ENCODE results near the gene B3GAT2.
"Not testable (repeated sequence)": the region's sequence is repeated elsewhere in the genome, so short reads cannot be mapped to it uniquely, and the experiment has no call there.

The B3GAT2 gene

GRCh38 chr6:70954750-70955149 is 2.1 kb downstream of the B3GAT2 start:
- TF ChIP-seq CTCF (IDR thresholded peaks at IDR 0.05; ENCODE audit: low read depth, low read length) = no peak
- DNase-seq (ENCODE audit: extremely low read depth, low read depth) = no peak

GRCh38 chr6:70954176-70954575 is 2.7 kb downstream of the B3GAT2 start:
- TF ChIP-seq CTCF (IDR thresholded peaks at IDR 0.05; ENCODE audit: low read depth, low read length) = no peak
- no peak for DNase-seq (ENCODE audit: extremely low read depth, low read depth)

- no peak for DNase-seq (ENCODE audit: extremely low read depth, low read depth)
- no peak for TF ChIP-seq CTCF (IDR thresholded peaks at IDR 0.05; ENCODE audit: low read depth, low read length)
Observed at GRCh38 chr6:70952608-70953165, 4.2 kb downstream of the B3GAT2 start.

- DNase-seq (ENCODE audit: extremely low read depth, low read depth) = not testable (repeated sequence)
Observed at GRCh38 chr6:70944321-70944720, 12.5 kb downstream of the B3GAT2 start.

GRCh38 chr6:70933853-70934252 is 23.0 kb downstream of the B3GAT2 start:
- no peak for DNase-seq (ENCODE audit: extremely low read depth, low read depth)
- TF ChIP-seq CTCF (IDR thresholded peaks at IDR 0.05; ENCODE audit: low read depth, low read length) = no peak

GRCh38 chr6:70905742-70906141 is 51.1 kb downstream of the B3GAT2 start:
- DNase-seq (ENCODE audit: extremely low read depth, low read depth) = no peak
- no peak for TF ChIP-seq CTCF (IDR thresholded peaks at IDR 0.05; ENCODE audit: low read depth, low read length)

GRCh38 chr6:70903665-70904452 is 53.0 kb downstream of the B3GAT2 start:
- no peak for DNase-seq (ENCODE audit: extremely low read depth, low read depth)
- TF ChIP-seq CTCF (IDR thresholded peaks at IDR 0.05; ENCODE audit: low read depth, low read length) = no peak

- no peak for DNase-seq (ENCODE audit: extremely low read depth, low read depth)
Observed at GRCh38 chr6:70901324-70901723, 55.5 kb downstream of the B3GAT2 start.

More at GRCh38 chr6:70901324-70901723, 55.5 kb downstream of the B3GAT2 start:
- no peak; the same call in 1 of the 2 replicates for TF ChIP-seq CTCF (IDR thresholded peaks at IDR 0.05; ENCODE audit: low read depth, low read length)

Data from AG09319 (cell line).